Panc1 (cell line): ENCODE measurements around the gene PTGIS.

Source experiments
- POLR2AphosphoS5 ChIP-seq: IDR thresholded peaks from 2 replicates; pipeline ENCODE4 v1.6.1; 2012; ENCODE audit warnings: mild to moderate bottlenecking, low read depth, low read length, moderate library complexity
- REST ChIP-seq, 2 experiments: IDR thresholded peaks; 2 replicates each; pipeline ENCODE4 v1.6.1; 2011 to 2012; ENCODE audit warnings: low read depth in 2 of 2, control low read depth in 1 of 2, low read length in 1 of 2, mild to moderate bottlenecking in 1 of 2, moderate library complexity in 1 of 2; ENCODE audit not compliant: insufficient read depth in 1 of 2
- SIN3A ChIP-seq: IDR thresholded peaks from 2 replicates; pipeline ENCODE4 v1.6.1; 2012; ENCODE audit warnings: low read depth, mild to moderate bottlenecking, low read length, moderate library complexity, borderline replicate concordance; ENCODE audit not compliant: insufficient read depth
- TCF7L2 ChIP-seq: IDR thresholded peaks from 2 replicates; pipeline ENCODE4 v1.6.1; 2011; ENCODE audit warnings: mild to moderate bottlenecking, low read depth, low read length, inconsistent platforms
- TF ChIP-seq, protein P1 (sequence below): fragments of 450-650 bp; IDR thresholded peaks from 2 replicates; pipeline ENCODE4 v1.5.1; 2017; ENCODE audit warnings: mild to moderate bottlenecking

DNA sequence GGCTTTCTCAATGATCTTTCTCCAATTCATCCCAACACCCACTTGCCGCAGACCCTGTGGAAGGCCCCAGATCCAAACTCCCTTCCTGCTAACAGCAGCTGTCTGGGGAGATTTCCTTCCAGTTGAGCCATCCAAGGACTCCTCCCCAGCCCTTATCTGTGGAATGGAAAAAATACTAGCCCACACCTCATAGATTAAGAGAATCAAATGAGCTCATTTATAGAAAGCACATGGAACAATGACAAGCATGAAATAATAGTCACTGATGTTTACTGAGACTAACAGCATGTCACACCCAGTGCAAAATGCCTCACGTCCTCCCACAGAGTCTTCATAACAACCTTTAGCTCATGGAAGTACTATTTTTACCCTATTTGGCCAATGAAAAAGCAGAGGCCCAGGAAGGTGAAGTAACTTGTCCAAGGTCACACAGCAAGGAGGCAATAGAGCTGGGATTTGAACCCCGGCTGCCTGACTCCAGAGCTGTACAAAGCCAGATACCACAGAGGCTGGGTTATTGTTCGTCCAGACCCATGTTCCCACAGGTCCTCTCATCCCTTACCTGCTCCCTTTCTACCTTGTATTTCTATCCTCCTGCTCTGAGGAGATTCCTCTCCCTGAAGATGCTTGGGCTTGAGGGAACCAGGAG, 23.4 kb upstream of the PTGIS start:
- TF ChIP-seq, protein P1, sequence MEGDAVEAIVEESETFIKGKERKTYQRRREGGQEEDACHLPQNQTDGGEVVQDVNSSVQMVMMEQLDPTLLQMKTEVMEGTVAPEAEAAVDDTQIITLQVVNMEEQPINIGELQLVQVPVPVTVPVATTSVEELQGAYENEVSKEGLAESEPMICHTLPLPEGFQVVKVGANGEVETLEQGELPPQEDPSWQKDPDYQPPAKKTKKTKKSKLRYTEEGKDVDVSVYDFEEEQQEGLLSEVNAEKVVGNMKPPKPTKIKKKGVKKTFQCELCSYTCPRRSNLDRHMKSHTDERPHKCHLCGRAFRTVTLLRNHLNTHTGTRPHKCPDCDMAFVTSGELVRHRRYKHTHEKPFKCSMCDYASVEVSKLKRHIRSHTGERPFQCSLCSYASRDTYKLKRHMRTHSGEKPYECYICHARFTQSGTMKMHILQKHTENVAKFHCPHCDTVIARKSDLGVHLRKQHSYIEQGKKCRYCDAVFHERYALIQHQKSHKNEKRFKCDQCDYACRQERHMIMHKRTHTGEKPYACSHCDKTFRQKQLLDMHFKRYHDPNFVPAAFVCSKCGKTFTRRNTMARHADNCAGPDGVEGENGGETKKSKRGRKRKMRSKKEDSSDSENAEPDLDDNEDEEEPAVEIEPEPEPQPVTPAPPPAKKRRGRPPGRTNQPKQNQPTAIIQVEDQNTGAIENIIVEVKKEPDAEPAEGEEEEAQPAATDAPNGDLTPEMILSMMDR, result no peak
- TF ChIP-seq POLR2AphosphoS5 (no peak), TCF7L2 (no peak), SIN3A (no peak), REST (IDR thresholded peaks at IDR 0.05; ENCODE audit: insufficient read depth in 1 of 2, low read depth in 2 of 2, low read length in 1 of 2) (no peak)
